ENCODE data around the gene GPR143. TPM values are rescaled to one million over a fixed set of nuclear protein-coding genes. Genes with fewer than 3 reads are reported as not detected.

The GPR143 gene
- total RNA-seq, 2 experiments from 2014 or later, result not detected

DNA sequence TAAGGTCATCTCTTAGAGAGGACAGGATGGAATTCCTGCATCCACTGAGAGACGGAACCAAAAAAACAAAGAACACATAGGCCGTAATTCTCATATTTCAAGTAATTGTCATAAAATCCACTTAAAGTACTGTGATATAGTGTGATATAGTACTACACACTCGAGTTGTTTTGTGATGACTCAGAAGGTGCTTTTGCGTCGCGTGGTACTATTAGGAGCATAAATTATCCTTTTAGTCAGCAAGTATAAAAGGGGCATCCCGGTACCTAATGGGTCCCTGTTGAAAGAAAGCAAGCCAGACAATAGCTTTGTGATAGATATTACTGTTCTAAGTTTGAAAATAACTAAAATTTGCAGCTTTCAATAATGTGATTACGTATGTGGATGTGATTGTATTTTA lies 55.3 kb downstream of the GPR143 start:
- CTCF ChIA-PET (ENCODE audit: unreplicated experiment), result no interaction called here
- no peak overlapping the region for H3K4me3 ChIP-seq (ENCODE audit: low read depth, low read length, poor library complexity, severe bottlenecking)

GRCh38 chrX:9708923-9709553 lies 56.6 kb downstream of the GPR143 start:
- Histone ChIP-seq H3K4me2 (ENCODE audit: low read length) (0 out of 2 replicates have a peak overlapping the region, but pooled peaks have one; percentile 26), H2AFZ (ENCODE audit: low read length) (no peak overlapping the region), H3K79me2 (ENCODE audit: insufficient read depth, low read depth, low read length) (no peaks in the 10 kb centered on the region), H3K4me1 (ENCODE audit: insufficient read depth, low read length, poor library complexity, severe bottlenecking) (peaks cover 4% of the 10 kb centered on the region), H3K27ac (ENCODE audit: low read depth, low read length, poor library complexity, severe bottlenecking) (no peak overlapping the region), H3K9me2 (ENCODE audit: insufficient read depth, low read length) (no peaks in the 10 kb centered on the region), H3K36me3 (ENCODE audit: insufficient read depth, low read length) (peaks cover 3% of the 10 kb centered on the region), H3K9me3 (ENCODE audit: low read length) (no peaks in the 10 kb centered on the region), H3K4me3 (ENCODE audit: low read depth, low read length, poor library complexity, severe bottlenecking) (no peak overlapping the region), H4K20me1 (ENCODE audit: insufficient read depth, low read length) (no peaks in the 10 kb centered on the region)
- ChIA-PET CTCF (ENCODE audit: unreplicated experiment) (interaction anchor here (0.6 kb wide), 1 partner anchor 499 kb away, joined by 3 read pairs; no protein-coding TSS in a partner anchor), POLR2A (no interaction called here)
- BruUV-seq (replicated peaks), result no TSS peak
- peak; percentile 81 for DNase-seq (ENCODE audit: low spot score)
- TF ChIP-seq EZH2phosphoT487 (IDR thresholded peaks at IDR 0.05; ENCODE audit: borderline replicate concordance, low read depth, low read length), result no peak
- TF ChIP-seq, protein P1, sequence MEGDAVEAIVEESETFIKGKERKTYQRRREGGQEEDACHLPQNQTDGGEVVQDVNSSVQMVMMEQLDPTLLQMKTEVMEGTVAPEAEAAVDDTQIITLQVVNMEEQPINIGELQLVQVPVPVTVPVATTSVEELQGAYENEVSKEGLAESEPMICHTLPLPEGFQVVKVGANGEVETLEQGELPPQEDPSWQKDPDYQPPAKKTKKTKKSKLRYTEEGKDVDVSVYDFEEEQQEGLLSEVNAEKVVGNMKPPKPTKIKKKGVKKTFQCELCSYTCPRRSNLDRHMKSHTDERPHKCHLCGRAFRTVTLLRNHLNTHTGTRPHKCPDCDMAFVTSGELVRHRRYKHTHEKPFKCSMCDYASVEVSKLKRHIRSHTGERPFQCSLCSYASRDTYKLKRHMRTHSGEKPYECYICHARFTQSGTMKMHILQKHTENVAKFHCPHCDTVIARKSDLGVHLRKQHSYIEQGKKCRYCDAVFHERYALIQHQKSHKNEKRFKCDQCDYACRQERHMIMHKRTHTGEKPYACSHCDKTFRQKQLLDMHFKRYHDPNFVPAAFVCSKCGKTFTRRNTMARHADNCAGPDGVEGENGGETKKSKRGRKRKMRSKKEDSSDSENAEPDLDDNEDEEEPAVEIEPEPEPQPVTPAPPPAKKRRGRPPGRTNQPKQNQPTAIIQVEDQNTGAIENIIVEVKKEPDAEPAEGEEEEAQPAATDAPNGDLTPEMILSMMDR (conservative IDR thresholded peaks at IDR 0.05; ENCODE audit: low read length), result peak; percentile 82
- intact Hi-C loops (cut with micrococcal nuclease; ENCODE audit: unreplicated experiment), result loop anchor here (2.0 to 5.0 kb wide), 3 partner anchors 247 to 892 kb away; no protein-coding TSS in a partner anchor

More for the DNA sequence above, 55.3 kb downstream of the GPR143 start:
- Histone ChIP-seq H3K9me3 (ENCODE audit: low read length) (no peaks in the 10 kb centered on the region), H4K20me1 (ENCODE audit: insufficient read depth, low read length) (no peaks in the 10 kb centered on the region), H3K27ac (ENCODE audit: low read depth, low read length, poor library complexity, severe bottlenecking) (no peak overlapping the region), H2AFZ (ENCODE audit: low read length) (no peak overlapping the region), H3K4me2 (ENCODE audit: low read length) (no peak overlapping the region), H3K36me3 (ENCODE audit: insufficient read depth, low read length) (peaks cover 3% of the 10 kb centered on the region), H3K79me2 (ENCODE audit: insufficient read depth, low read depth, low read length) (no peaks in the 10 kb centered on the region), H3K9me2 (ENCODE audit: insufficient read depth, low read length) (no peaks in the 10 kb centered on the region), H3K4me1 (ENCODE audit: insufficient read depth, low read length, poor library complexity, severe bottlenecking) (peaks cover 4% of the 10 kb centered on the region)
- TF ChIP-seq EZH2phosphoT487 (IDR thresholded peaks at IDR 0.05; ENCODE audit: borderline replicate concordance, low read depth, low read length), result no peak
- TF ChIP-seq, protein P1 (conservative IDR thresholded peaks at IDR 0.05; ENCODE audit: low read length), result no peak
- POLR2A ChIA-PET, result interaction anchor here (0.8 kb wide), 1 partner anchor 10 kb away, joined by 4 read pairs; no protein-coding TSS in a partner anchor
- no TSS peak for BruUV-seq (replicated peaks)
- DNase-seq (ENCODE audit: low spot score), result no peak
- intact Hi-C loops (cut with micrococcal nuclease; ENCODE audit: unreplicated experiment), result no loop called here

DNA sequence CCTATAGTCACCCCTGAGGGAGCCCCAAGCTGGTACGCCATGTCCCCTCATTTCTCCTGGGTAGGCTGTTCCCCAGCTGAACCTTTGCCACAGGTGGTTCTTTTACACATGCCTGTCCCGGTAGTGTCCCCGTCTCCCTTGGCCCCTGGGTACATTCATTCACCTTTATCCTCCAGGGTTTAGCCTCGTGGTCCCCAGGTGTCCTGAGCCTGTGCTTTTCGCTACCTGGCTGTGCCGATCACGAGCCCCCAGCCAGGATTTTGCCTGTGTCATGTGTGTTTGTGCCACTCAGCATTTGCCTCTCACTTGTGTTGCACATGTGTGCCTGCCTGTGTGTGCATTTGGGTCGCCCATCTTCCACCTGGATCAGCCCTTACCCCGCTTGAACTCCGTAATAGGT lies 57.6 kb downstream of the GPR143 start:
- H3K9me2 ChIP-seq (ENCODE audit: insufficient read depth, low read length), result no peaks in the 10 kb centered on the region
- no peak for TF ChIP-seq EZH2phosphoT487 (IDR thresholded peaks at IDR 0.05; ENCODE audit: borderline replicate concordance, low read depth, low read length)
- TF ChIP-seq, protein P1 (conservative IDR thresholded peaks at IDR 0.05; ENCODE audit: low read length), result no peak
- DNase-seq (ENCODE audit: low spot score), result no peak
- ChIA-PET POLR2A (no interaction called here), CTCF (ENCODE audit: unreplicated experiment) (no interaction called here)
- H3K27ac ChIP-seq (ENCODE audit: low read depth, low read length, poor library complexity, severe bottlenecking), result no peak overlapping the region
- BruUV-seq (replicated peaks), result no TSS peak
- H3K4me1 ChIP-seq (ENCODE audit: insufficient read depth, low read length, poor library complexity, severe bottlenecking), result peaks cover 4% of the 10 kb centered on the region
- no peaks in the 10 kb centered on the region for H3K9me3 ChIP-seq (ENCODE audit: low read length)
- H3K4me3 ChIP-seq (ENCODE audit: low read depth, low read length, poor library complexity, severe bottlenecking), result no peak overlapping the region
- no peaks in the 10 kb centered on the region; the same call in none of the 2 replicates for H3K36me3 ChIP-seq (ENCODE audit: insufficient read depth, low read length)
- no peak overlapping the region for H3K4me2 ChIP-seq (ENCODE audit: low read length)
- H4K20me1 ChIP-seq (ENCODE audit: insufficient read depth, low read length), result no peaks in the 10 kb centered on the region
- intact Hi-C loops (cut with micrococcal nuclease; ENCODE audit: unreplicated experiment), result loop anchor here (2.0 to 5.0 kb wide), 3 partner anchors 246 to 891 kb away; no protein-coding TSS in a partner anchor
- no peak overlapping the region for H2AFZ ChIP-seq (ENCODE audit: low read length)
- H3K79me2 ChIP-seq (ENCODE audit: insufficient read depth, low read depth, low read length), result no peaks in the 10 kb centered on the region
